ENCODE measurements around the gene ERCC5.

- TF ChIP-seq CTCF (IDR thresholded peaks at IDR 0.05; ENCODE audit: insufficient read depth, low read length) (no peak), POLR2AphosphoS5 (IDR thresholded peaks at IDR 0.05; ENCODE audit: low read depth) (no peak), REST (IDR thresholded peaks at IDR 0.05; ENCODE audit: insufficient replicate concordance, low read depth) (no peak), GABPA (IDR thresholded peaks at IDR 0.05; ENCODE audit: low read depth) (no peak)
Measured at GRCh38 chr13:102798581-102799425, 47.0 kb upstream of the ERCC5 start, which contains the start of the genes BIVM and POGLUT2.
